Measurements from ENCODE around the gene MRPS18A.

Gene MRPS18A

GRCh38 chr6:43630980-43631619 is 56.5 kb downstream of the MRPS18A start:
- DNase-seq, result no peak

- DNase-seq, result peak; percentile 94 to 97
Measured at GRCh38 chr6:43629505-43630300, 57.9 kb downstream of the MRPS18A start.

GRCh38 chr6:43629104-43629504 is 58.5 kb downstream of the MRPS18A start, which contains the start of gene GTPBP2:
Gene GTPBP2 (minus strand): TSS chr6:43629264. CDS start chr6:43629162, 102 bp downstream.
- peak; percentile 98 to 99 for DNase-seq

GRCh38 chr6:43628393-43629103 is 59.0 kb downstream of the MRPS18A start:
- peak; percentile 45 to 67 for DNase-seq

- peak; percentile 36 to 39 for DNase-seq
Measured at GRCh38 chr6:43627008-43627825, 60.4 kb downstream of the MRPS18A start.

- DNase-seq, result no peak
Measured at GRCh38 chr6:43625393-43625992, 62.1 kb downstream of the MRPS18A start.

GRCh38 chr6:43624786-43625288 is 62.8 kb downstream of the MRPS18A start:
- DNase-seq, result no peak

GRCh38 chr6:43623880-43624785 is 63.5 kb downstream of the MRPS18A start:
- DNase-seq, result no peak

- DNase-seq, result no peak
Measured at GRCh38 chr6:43622541-43622940, 65.0 kb downstream of the MRPS18A start.

GRCh38 chr6:43621836-43622180 is 65.8 kb downstream of the MRPS18A start:
- no peak for DNase-seq
